GM18502 (cell line): ENCODE results near the gene TDRKH.
"Not testable (repeated sequence)": the region's sequence is repeated elsewhere in the genome, so short reads cannot be mapped to it uniquely, and the experiment has no call there.

Experiments used
- ATAC-seq: cut with Tn5 transposase; IDR thresholded peaks from one replicate; pipeline ENCODE4 v1.9.1; 2021; ENCODE audit warnings: mild to moderate bottlenecking; ENCODE audit not compliant: unreplicated experiment, poor library complexity

Gene TDRKH

DNA sequence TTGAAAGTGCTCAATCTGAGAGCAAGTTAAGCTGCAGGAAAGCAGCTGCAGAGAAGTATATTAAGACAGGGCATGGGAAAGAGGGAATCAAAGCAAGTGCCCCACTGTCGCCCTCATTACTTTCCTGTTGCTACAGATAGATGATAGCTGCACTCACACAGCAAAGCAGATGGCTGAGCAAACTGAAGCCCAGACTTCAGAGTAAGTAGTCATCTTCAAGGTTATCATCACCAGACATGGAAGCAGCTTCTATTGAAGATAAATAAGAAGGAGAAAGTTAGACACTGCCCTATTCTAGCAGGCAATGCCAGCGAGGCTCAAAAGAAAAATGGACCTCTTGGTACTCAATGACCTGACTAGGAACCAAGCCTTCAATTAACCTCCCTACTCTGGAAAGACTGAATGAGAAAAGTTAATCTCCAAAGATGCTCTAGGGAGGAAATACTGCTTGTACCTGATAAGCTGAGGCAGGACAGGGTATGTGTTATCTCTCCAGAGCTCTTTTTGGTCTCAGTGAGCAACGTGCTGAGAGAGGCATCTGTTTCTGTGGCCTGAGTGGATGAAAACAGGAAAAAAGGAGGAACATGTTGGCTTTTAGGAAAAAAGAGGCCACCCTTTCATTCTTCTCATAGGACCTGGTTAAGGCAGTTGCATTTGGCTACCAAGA is 15.9 kb downstream of the TDRKH start:
- no peak for ATAC-seq

DNA sequence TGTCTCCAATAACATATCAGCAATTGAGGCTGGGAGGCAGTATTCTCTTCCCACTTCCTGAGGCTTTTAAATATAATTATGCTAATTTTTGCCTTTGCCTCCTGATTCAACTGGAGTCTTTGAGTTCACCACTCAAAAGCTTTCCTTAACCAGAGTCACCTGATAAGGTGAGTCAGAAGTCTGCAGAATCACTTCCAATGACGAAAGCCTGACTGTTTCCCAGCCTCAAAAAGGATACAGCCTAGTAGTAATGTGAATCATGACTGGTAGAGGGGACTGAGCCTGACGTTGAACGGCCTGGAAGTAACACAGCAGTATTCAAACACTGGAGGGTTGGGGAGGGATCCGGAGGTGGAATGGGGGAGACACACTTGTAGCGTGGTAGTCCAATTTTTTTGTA is 16.6 kb downstream of the TDRKH start:
- no peak for ATAC-seq

DNA sequence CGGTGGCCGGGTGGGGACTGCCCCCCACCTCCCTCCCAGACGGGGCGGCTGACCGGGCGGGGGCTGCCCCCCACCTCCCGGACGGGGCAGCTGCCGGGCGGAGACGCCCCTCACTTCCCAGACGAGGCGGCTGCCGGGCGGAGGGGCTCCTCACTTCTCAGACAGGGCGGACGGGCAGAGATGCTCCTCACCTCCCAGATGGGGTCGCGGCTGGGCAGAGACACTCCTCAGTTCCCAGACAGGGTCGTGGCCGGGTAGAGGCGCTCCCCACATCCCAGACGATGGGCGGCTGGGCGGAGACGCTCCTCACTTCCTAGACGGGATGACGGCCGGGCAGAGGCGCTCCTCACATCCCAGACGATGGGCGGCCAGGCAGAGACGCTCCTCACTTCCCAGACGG is 21.0 kb downstream of the TDRKH start:
- not testable (repeated sequence) for ATAC-seq

DNA sequence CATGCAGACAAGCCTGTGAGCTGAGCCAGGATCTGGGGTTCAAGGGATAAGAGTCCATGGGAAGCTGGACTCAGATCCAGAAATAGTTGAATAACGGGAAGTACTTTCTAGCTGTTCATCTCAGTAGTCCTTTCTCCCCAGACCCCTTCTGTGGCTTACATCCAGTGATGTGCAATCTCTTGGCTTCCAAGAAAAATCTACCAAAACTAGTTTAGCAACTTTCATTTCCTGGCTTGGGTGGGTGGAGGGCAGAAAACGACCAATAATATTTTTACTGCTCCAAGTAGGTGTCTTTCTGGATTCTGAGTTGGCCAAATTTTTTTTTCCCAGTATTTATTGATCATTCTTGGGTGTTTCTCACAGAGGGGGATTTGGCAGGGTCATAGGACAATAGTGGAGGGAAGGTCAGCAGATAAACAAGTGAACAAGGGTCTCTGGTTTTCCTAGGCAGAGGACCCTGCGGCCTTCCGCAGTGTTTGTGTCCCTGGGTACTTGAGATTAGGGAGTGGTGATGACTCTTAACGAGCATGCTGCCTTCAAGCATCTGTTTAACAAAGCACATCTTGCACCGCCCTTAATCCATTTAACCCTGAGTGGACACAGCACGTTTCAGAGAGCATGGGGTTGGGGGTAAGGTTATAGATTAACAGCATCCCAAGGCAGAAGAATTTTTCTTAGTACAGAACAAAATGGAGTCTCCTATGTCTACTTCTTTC is 21.8 kb downstream of the TDRKH start:
- ATAC-seq = not testable (repeated sequence)

DNA sequence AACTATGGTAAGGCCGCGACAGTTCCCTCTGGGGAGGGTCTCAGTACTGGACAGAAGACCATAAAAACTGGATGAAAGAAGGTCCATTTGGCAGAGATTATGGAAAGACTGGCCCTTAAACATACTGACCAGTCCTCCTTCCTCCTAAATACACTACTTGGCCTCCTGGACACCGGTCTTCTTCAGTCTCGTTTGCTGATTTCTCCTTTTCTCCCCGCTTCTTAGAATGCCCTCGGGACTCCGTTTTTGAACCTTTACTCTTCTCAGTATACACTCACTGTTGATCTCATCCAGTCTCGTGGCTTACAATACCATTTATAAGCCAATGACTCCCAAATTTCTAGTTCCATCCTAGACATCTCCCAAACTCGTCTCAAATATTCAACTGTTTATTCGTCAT is 26.3 kb downstream of the TDRKH start:
- ATAC-seq = no peak

DNA sequence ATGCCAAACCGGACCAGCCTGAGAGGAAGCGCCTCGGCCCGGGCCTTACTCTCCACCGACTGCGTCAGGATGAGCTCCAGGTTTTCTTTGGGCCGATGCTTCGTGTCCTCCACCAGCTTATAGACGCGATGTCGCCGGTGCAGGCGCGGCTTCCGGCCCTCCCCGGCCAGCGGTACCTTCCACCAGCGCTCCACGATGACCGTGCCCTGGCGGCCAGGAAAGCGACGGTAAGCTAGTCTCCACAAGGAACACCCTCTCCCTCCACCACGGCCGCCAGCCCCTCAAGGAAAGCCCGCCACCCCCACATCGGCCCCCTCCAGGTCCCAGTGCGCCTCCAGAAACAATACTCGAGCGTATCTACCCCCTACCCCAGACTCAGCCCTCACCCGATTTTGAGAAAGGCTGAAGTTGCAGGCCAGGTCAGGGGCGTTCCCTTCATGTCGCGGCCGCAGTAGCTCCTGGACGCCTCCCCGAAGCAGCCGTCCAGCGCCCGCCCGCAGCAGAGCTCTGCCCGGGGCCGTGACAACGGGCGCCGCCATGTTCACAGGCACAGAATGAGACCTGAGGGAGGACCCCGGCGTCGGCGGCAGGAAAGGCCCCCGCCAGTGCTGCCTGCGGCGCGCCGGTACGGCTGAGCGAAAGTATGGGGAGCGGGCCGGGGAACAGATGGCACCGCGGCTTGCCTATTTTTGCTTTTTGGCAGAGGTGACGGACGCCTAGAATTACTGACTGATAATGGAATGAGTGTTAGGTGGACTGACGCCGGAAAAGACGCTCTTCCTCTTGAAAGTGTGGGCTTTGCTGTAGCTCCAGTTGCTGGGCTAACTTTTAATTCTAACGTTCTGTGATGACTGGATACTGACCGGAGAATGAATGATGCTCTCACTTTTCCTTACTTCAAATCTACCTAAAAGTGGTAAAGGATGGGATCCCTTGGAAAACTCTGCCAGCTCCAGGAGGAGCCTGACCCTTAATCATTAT is 27.1 kb downstream of the TDRKH start, which contains the start of gene MRPL9:
Gene MRPL9, minus strand, starts transcription at position 556 of the 981 bp plus-strand sequence. Its CDS starts 17 bp downstream, at position 539.
- ATAC-seq = peak; percentile 97

DNA sequence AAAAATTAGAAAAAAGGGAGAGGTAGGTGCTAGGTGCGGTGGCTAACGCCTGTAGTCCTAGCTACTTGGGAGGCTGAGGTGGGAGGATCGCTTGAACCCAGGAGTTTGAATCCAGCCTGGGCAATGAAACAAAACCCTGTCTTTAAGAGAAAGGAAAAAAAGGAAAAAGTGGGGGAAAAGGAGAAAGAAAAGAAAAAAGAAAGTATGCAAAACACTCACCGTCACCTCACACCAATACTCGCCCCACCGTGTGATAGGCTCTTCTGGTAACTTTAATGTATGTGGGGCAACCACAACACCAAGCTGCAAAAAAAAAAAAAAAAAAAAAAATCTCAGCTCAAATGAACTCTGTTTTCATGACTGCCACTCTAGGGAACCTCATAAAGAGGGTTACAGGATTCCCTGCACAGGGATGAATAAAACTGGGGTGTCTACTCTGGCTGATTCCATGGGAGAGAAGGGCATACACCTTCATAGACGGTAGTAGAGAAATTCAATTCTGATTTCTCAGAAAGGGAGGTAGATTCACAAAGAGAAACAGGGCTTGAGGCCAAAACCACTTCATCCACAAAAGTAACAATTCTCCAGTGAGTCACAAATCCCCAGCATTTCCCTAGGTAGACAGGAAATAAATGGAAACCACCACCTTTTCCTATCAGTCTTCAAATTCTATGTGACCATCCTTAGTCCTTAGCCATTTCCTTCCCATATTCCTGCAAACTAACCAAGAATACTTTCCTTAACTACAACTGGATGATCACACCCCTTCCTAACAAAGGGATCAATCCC is 29.5 kb downstream of the TDRKH start:
- no peak for ATAC-seq

DNA sequence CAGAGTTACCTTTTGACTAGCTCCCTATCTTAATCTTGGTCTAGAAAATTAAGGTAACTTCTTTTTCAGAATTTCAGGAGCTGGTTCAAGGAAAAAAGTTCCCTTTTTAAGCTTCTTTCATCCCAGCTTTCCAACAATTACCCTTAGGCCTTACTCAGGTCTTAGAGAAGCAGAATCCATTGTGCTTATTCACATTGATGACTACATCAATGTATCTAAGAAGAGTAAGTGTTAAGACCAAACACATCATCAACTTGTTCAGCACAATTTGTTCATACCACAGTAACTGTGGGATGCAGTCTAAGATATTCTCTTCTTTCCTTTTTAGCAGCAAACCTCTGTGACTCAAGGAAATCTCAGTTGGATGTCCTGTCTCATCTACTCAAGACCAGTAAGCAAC is 31.1 kb downstream of the TDRKH start:
- ATAC-seq = no peak

DNA sequence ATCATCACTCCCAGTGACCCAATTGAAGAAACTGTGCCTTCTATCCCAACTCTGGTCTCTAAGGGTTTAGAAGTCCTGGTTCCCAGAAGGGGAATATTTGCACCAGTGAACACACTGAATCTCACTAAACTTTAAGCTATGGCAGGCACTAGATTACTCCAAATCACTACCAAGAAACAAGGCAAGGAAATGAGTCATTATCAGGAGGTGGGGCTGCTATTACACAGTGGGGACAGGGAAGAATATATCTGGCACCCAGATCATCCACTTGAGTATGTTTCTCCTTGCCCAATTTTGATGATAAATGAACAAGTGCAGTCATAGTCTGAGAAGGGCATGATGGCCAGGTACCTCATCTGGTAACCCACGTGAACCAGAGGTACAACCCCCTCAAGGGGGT is 34.0 kb downstream of the TDRKH start:
- ATAC-seq = no peak

DNA sequence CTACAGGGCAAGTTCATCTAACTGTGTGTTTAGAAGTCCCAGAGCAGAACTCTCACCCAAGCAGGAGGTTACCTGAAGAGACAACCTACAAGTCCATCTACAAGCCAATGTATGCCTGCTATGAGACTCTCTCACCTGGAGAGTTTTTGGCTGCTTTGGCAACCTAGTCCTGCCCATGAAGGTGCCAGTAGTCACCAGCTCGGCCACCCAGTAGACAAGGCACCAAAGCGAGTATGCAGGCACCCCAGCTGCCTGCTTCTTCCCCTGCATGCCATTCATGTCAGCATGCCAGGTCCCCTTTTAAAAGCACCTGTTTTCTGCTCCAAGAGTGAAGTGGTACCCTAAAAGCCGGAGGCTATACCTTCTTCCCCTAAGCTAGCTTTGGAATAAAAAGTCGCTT is 48.8 kb downstream of the TDRKH start:
- no peak for ATAC-seq

DNA sequence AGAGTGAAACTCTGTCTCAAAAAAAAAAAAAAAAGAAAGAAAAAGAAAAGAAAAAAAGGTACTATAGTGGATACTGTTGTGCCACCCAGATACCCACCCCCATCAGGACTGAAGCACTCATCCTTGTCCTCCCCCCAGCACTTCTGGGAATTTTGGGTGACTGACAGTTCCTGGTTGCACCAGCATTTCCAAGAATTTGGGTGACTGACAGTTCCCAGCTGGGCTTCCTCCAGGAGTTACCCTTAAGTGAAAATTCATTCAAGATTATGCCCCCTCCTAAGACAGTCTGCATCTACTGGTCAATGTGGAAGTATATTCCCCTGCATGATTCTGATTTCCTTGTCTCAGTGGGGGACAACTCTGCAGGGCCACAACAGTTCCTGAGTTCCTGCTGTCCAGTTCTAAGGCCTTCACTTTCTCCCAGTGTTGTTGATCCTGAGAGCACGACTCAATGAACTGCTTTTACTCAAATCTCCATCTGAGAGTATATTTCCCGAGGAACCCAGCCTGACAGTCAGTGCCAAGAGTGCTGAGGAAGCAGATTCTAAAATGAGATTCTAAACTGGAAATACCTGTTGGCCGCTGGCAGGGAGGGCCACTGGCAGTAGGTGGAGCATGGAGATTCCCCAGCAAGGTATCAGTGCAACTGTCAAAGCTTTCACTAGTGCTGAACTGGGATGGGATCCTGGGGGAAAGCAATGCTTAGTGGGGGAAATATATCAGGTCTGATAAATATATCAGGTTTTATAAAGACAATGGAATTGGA is 50.5 kb downstream of the TDRKH start:
- ATAC-seq = no peak

DNA sequence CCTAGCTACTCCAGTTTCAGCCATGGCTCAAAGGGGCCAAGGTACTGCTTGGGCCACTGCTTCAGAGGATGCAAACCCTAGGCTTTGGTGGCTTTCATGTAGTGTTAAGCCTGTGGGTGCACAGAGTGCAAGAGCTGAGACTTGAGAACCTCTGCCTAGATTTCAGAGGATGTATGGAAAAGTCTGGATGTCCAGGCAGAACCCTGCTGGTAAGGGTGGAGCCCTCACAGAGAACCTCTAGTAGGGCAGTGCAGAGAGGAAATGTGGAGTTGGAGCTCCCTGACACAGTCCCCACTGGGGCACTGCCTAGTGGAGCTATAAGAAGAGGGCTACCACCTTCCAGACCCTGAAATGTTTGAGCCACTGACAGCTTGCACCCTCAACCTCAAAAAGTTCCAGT is 52.8 kb downstream of the TDRKH start:
- ATAC-seq = no peak

DNA sequence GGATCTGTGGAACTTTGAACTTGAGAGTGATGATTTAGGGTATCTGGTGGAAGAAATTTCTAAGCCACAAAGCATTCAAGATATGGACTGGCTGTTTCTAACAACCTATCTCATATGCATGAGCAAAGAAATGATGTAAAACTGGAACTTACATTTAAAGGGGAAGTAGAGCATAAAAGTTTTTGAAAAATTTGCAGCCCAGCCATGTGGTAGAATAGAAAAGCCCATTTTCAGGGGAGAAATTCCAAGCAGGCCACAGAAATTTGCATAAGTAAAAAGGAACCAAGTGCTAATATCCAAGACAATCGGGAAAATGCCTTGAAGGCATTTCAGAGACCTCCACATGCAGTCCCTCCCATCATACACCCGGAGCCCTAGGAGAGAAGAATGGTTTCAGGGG is 53.3 kb downstream of the TDRKH start:
- no peak for ATAC-seq

DNA sequence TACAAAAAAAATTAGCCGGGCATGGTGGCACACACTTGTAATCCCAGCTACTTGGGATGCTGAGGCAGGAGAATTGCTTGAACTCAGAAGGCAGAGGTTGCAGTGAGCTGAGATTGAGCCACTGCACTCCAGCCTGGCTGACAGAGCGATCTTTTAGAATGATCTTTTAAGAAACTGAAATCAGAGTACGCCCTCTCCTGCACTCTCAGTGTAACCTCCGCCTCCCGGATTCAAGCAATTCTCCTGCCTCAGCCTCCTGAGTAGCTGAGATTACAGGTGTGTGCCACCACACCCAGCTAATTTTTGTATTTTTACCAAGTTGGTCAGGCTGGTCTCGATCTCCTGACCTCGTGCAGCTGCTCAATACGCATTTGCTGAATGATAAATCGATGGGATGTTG is 56.3 kb downstream of the TDRKH start:
- ATAC-seq = not testable (repeated sequence)

DNA sequence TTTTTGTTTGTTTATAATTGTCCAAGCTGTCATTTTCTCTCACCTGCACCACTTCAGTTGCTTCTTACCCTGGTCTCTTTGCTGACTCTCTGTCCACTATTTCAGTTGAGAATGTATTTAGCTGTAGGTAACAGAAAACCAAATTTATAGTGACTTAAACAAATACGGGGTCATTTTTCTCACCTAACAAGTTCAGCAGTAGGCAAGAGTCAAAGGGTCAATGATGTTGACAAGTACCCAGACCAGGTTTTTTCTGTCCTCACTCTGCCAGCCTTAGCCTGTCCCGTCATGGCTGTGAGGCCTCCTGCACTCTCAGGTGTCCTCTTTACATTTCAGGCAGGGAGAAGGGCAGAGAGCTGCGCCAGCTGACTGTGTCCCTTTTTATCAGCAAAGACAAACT is 57.2 kb downstream of the TDRKH start:
- no peak for ATAC-seq

DNA sequence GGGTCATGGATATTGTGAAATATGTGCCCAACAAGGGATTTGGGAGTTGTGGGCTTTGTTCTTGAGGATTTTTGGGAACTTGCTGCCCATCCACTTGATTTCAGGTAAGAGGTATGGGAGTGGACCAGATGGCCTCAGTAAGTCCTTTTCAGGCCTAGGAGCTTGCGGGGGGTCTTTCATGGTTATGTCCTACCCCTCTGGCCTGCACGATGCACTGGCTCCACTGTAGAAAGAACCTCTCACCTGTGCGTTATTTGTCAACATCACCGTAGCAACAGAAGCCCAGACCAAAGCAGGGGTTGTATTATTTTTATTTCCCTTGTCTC is 60.4 kb downstream of the TDRKH start:
- no peak for ATAC-seq

DNA sequence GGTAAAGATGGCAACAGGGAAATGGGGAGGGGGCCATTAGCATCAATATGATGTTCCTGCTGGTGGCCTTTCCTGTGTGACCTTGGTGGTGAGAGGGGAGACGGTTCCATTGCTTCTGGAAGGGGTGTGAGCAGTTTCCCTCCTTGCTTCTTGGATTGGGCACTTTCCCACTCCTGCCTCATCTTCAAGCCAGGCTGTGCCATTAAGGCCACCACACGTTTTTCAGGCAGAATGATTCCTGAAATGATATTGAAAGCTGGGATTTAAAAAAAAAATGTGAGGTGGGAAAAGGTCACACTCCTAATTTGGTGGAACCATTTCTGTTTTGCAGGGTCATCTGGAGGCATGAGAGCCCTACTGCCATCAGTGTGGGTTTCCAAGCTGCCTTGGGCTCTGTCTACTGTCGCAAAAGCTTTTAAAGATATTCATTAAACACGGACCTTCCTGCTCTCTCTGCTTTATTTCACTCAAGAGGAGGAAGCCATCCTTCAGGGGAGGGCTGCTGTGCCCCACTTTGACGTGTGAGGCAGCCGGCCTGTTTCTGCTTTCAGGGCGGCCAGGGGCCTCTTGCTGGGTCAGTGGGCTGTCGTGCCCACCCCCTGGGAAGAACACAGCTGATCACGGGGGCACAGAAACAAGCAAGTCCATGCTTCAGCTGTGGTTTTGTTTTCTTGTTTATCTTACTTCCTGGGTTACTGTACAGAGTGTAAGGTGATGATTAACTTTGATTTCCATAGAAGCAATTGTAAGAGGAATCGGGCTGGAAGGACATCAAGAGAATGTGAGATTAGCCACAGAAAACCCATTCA is 60.9 kb downstream of the TDRKH start:
- ATAC-seq = no peak

DNA sequence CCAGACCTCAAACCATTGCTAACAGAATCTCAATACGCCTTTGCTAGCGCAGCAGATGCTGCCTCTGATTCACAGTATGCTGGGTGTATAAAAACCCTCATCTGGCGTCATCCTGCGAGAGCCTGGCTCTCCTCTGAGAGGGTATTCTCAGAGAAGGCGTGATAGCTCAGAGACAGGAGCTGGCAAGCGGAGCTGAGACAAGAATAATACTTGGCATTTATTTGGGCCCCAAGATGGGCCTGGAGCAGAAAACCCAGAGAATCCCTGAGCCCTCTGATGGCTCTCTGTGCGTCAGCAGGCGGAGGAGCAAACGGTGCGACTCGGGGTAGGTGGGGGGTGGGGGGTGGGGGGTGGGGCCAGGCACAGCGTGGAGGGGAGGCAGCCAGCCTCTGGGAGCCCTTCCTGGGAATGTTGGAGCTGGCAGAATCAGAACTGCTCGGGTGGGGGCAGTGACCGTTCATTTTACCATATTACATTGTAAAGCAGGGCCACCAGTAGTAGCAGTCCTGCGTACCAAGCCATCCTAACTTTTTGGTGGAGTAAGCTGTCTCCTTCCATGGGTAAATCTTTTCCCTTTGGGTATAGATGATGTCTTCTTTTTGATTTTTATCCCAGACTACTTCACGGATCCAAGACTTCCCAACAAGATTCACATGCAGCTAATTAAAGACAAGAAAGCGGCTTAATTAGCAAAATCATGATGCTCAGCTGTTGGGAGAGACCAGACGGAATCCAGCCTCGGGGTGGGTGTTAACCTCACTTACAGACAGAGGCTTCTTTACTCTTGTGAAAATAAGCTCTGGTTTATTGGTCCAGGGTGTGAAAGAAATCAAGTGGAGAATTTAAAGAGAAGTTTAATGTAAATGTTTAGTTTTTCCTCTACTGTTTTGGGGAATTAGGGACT is 61.9 kb downstream of the TDRKH start:
- no peak for ATAC-seq
